ENCODE data around the gene RNF150.

- TF ChIP-seq POLR2AphosphoS5 (IDR thresholded peaks at IDR 0.05; ENCODE audit: low read depth, low read length) = no peak
- TF ChIP-seq, protein P1, sequence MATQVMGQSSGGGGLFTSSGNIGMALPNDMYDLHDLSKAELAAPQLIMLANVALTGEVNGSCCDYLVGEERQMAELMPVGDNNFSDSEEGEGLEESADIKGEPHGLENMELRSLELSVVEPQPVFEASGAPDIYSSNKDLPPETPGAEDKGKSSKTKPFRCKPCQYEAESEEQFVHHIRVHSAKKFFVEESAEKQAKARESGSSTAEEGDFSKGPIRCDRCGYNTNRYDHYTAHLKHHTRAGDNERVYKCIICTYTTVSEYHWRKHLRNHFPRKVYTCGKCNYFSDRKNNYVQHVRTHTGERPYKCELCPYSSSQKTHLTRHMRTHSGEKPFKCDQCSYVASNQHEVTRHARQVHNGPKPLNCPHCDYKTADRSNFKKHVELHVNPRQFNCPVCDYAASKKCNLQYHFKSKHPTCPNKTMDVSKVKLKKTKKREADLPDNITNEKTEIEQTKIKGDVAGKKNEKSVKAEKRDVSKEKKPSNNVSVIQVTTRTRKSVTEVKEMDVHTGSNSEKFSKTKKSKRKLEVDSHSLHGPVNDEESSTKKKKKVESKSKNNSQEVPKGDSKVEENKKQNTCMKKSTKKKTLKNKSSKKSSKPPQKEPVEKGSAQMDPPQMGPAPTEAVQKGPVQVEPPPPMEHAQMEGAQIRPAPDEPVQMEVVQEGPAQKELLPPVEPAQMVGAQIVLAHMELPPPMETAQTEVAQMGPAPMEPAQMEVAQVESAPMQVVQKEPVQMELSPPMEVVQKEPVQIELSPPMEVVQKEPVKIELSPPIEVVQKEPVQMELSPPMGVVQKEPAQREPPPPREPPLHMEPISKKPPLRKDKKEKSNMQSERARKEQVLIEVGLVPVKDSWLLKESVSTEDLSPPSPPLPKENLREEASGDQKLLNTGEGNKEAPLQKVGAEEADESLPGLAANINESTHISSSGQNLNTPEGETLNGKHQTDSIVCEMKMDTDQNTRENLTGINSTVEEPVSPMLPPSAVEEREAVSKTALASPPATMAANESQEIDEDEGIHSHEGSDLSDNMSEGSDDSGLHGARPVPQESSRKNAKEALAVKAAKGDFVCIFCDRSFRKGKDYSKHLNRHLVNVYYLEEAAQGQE (IDR thresholded peaks at IDR 0.05; ENCODE audit: insufficient read depth in 1 of 2, low read depth in 2 of 2, low read length in 2 of 2) = no peak
These were observed 259.2 kb downstream of the RNF150 start for GRCh38 chr4:140874056-140874455.
